ENCODE results near the gene AGXT.

- TF ChIP-seq POLR2AphosphoS5 (IDR thresholded peaks at IDR 0.05; ENCODE audit: borderline replicate concordance, low read depth, low read length) (no peak), EZH2 (IDR thresholded peaks at IDR 0.05) (no peak), FOXP2 (optimal IDR thresholded peaks at IDR 0.05; ENCODE audit: control extremely low read depth, extremely low read length, insufficient read depth) (no peak)
These were observed 10.3 kb upstream of the AGXT start for GRCh38 chr2:240858321-240858720.
